ENCODE results near the gene FLCN. TPM values are rescaled to one million over a fixed set of nuclear protein-coding genes. Genes with fewer than 3 reads are reported as not detected.

FLCN gene
- polyA plus RNA-seq, 1 donor (not counting 4 experiments of a cell fraction or from before 2014, with no cell fraction given), result 12.5 TPM

DNA sequence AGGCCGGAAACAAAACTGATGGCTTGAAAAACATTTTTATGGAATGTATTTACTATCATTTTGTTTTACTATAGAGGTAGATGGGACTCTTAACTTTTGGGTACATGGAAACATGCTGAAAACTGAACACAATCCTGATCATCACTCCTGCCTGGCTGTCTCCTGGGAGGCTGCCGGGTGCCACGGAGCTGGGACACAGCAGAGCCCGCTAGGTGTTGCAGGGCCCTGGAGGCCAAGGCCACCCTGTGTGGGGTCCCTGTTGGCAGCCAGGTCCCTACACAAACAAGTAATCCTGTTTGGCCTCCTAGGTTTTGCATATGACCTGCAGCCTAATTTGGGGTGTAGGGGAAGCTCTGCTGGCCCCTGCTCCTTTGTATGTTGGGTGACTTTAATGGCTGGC is 48.4 kb downstream of the FLCN start:
- H3K27ac ChIP-seq (ENCODE audit: control insufficient read depth, insufficient read depth, low read length), result no peak overlapping the region
- H3K9me1 ChIP-seq (ENCODE audit: control insufficient read depth, extremely low read depth, insufficient read depth, low read length), result peaks cover 2% of the 10 kb centered on the region
- no peak overlapping the region for H3K4me3 ChIP-seq (ENCODE audit: control insufficient read depth in 2 of 3, extremely low read depth in 1 of 3, insufficient read depth in 2 of 3, low read depth in 1 of 3, low read length in 3 of 3)
- TF ChIP-seq, protein P1, sequence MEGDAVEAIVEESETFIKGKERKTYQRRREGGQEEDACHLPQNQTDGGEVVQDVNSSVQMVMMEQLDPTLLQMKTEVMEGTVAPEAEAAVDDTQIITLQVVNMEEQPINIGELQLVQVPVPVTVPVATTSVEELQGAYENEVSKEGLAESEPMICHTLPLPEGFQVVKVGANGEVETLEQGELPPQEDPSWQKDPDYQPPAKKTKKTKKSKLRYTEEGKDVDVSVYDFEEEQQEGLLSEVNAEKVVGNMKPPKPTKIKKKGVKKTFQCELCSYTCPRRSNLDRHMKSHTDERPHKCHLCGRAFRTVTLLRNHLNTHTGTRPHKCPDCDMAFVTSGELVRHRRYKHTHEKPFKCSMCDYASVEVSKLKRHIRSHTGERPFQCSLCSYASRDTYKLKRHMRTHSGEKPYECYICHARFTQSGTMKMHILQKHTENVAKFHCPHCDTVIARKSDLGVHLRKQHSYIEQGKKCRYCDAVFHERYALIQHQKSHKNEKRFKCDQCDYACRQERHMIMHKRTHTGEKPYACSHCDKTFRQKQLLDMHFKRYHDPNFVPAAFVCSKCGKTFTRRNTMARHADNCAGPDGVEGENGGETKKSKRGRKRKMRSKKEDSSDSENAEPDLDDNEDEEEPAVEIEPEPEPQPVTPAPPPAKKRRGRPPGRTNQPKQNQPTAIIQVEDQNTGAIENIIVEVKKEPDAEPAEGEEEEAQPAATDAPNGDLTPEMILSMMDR (optimal IDR thresholded peaks at IDR 0.05 in 1 of 3, IDR thresholded peaks at IDR 0.05 in 1 of 3, conservative IDR thresholded peaks at IDR 0.05 in 1 of 3; ENCODE audit: extremely low read depth in 1 of 3, insufficient read depth in 2 of 3, low read length in 3 of 3), result no peak
- TF ChIP-seq EZH2 (IDR thresholded peaks at IDR 0.05; ENCODE audit: low read length), result no peak
- DNase-seq (ENCODE audit: low read depth, low spot score), result no peak
- H3K4me2 ChIP-seq (ENCODE audit: control insufficient read depth, extremely low read depth, insufficient read depth, low read depth, low read length), result no peak overlapping the region
- H4K20me1 ChIP-seq (ENCODE audit: control insufficient read depth, extremely low read depth, insufficient read depth, low read length), result no peaks in the 10 kb centered on the region
- dilution Hi-C loops (cut with MboI; ENCODE audit: extremely low pct_ligation_motif_present, low sequenced_read_pairs), result no loop called here
- H3K9me3 ChIP-seq (ENCODE audit: control insufficient read depth, low read depth, low read length), result no peaks in the 10 kb centered on the region
- no peaks in the 10 kb centered on the region for H3K79me2 ChIP-seq (ENCODE audit: control insufficient read depth, insufficient read depth, low read length)
- H3K9ac ChIP-seq (ENCODE audit: control insufficient read depth, extremely low read depth, insufficient read depth, low read length), result no peak overlapping the region
- no peaks in the 10 kb centered on the region for H3K27me3 ChIP-seq (ENCODE audit: control insufficient read depth, extremely low read depth, insufficient read depth, low read length)
- H3K36me3 ChIP-seq (ENCODE audit: control insufficient read depth in 2 of 2, extremely low read depth in 1 of 2, insufficient read depth in 2 of 2, low read length in 2 of 2), result peaks cover 14 to 27% of the 10 kb centered on the region in 2 experiments
- H3K4me1 ChIP-seq (ENCODE audit: control insufficient read depth, extremely low read depth, insufficient read depth, low read length), result peaks cover 15% of the 10 kb centered on the region
- FAIRE-seq, result no peak
- H2AFZ ChIP-seq (ENCODE audit: control insufficient read depth, low read length), result no peak overlapping the region

DNA sequence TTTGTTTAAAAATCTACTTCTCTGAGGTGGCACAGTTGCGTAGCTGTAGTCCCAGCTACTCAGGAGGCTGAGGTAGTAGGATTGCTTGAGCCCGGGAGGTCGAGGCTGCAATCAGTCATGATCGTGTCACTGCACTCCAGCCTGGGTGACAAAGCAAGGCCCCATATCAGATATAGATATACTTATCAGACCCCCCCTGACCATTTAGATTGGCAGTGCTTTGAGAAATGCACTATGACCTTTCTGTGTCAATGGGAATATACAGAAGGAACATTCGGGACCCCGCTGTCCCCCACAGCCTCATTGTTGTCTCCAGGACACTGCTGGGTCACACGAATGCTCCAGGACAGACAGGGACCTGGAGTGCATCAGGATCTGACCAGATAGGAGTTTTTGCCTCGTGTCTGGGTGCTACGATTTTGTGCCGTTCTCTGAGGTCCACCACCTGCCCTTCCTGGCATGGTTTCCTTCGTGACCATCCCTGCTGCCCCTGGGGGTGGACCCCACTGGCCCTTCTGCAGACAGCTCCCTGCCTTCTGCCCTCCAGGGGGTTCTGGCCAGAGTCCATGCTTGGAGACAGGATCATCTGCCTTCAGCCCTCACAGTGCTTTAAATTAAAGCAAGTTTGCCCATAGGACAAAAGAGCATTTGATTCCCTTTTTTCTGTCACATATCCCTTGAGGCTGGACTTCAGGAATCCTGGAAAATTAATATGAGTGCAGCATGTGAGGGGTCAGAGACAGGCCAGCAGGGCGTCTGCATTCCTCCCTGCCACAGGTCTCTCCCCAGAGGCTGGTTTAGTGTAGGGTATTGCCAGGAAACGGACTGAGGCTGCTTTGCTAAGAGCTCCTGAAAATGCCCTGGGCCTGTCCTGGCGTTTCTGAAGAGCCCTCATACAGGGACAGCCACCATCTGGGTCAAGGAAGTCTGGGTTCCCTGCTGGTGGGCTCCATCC is 50.1 kb downstream of the FLCN start:
- TF ChIP-seq, protein P1 (optimal IDR thresholded peaks at IDR 0.05 in 1 of 3, IDR thresholded peaks at IDR 0.05 in 1 of 3, conservative IDR thresholded peaks at IDR 0.05 in 1 of 3; ENCODE audit: extremely low read depth in 1 of 3, insufficient read depth in 2 of 3, low read length in 3 of 3), result no peak
- TF ChIP-seq EZH2 (IDR thresholded peaks at IDR 0.05; ENCODE audit: low read length), result no peak
- DNase-seq (ENCODE audit: low read depth, low spot score) (no peak), FAIRE-seq (no peak)
- Histone ChIP-seq H3K9ac (ENCODE audit: control insufficient read depth, extremely low read depth, insufficient read depth, low read length) (no peak overlapping the region), H2AFZ (ENCODE audit: control insufficient read depth, low read length) (no peak overlapping the region), H4K20me1 (ENCODE audit: control insufficient read depth, extremely low read depth, insufficient read depth, low read length) (no peaks in the 10 kb centered on the region), H3K9me3 (ENCODE audit: control insufficient read depth, low read depth, low read length) (no peaks in the 10 kb centered on the region), H3K27me3 (ENCODE audit: control insufficient read depth, extremely low read depth, insufficient read depth, low read length) (no peaks in the 10 kb centered on the region), H3K9me1 (ENCODE audit: control insufficient read depth, extremely low read depth, insufficient read depth, low read length) (peaks cover 2% of the 10 kb centered on the region), H3K4me3 (ENCODE audit: control insufficient read depth in 2 of 3, extremely low read depth in 1 of 3, insufficient read depth in 2 of 3, low read depth in 1 of 3, low read length in 3 of 3) (no peak overlapping the region), H3K4me1 (ENCODE audit: control insufficient read depth, extremely low read depth, insufficient read depth, low read length) (peaks cover 15% of the 10 kb centered on the region), H3K79me2 (ENCODE audit: control insufficient read depth, insufficient read depth, low read length) (no peaks in the 10 kb centered on the region), H3K4me2 (ENCODE audit: control insufficient read depth, extremely low read depth, insufficient read depth, low read depth, low read length) (no peak overlapping the region), H3K36me3 (ENCODE audit: control insufficient read depth in 2 of 2, extremely low read depth in 1 of 2, insufficient read depth in 2 of 2, low read length in 2 of 2) (peaks cover 28 to 39% of the 10 kb centered on the region in 2 experiments), H3K27ac (ENCODE audit: control insufficient read depth, insufficient read depth, low read length) (no peak overlapping the region)
- dilution Hi-C loops (cut with MboI; ENCODE audit: extremely low pct_ligation_motif_present, low sequenced_read_pairs), result no loop called here

Measured in keratinocyte (primary cell).